HG02623 (cell line): ENCODE results near the gene IL1RN.

Experiments
- ATAC-seq: cut with Tn5 transposase; IDR thresholded peaks from one replicate; pipeline ENCODE4 v1.9.1; 2021; ENCODE audit warnings: moderate library complexity; ENCODE audit not compliant: unreplicated experiment

The IL1RN gene

DNA sequence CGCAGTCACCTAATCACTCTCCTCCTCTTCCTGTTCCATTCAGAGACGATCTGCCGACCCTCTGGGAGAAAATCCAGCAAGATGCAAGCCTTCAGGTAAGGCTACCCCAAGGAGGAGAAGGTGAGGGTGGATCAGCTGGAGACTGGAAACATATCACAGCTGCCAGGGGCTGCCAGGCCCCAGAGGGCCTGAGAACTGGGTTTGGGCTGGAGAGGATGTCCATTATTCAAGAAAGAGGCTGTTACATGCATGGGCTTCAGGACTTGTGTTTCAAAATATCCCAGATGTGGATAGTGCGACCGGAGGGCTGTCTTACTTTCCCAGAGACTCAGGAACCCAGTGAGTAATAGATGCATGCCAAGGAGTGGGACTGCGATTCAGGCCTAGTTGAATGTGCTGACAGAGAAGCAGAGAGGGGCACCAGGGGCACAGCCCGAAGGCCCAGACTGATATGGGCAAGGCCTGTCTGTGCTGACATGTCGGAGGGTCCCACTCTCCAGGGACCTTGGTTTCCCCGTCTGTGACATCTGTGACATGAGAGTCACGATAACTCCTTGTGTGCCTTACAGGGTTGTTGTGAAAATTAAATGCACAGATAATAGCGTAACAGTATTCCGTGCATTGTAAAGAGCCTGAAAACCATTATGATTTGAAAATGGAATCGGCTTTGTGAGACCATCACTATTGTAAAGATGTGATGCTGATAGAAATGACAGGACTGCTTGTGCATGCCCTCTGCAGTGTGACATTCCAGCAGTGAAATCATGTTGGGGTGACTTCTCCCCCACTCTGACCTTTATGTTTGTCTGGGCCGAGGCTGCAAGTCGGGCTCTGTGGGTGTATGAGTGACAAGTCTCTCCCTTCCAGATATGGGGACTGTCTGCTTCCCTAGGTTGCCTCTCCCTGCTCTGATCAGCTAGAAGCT, 510 bp downstream of the IL1RN start:
- no peak for ATAC-seq

DNA sequence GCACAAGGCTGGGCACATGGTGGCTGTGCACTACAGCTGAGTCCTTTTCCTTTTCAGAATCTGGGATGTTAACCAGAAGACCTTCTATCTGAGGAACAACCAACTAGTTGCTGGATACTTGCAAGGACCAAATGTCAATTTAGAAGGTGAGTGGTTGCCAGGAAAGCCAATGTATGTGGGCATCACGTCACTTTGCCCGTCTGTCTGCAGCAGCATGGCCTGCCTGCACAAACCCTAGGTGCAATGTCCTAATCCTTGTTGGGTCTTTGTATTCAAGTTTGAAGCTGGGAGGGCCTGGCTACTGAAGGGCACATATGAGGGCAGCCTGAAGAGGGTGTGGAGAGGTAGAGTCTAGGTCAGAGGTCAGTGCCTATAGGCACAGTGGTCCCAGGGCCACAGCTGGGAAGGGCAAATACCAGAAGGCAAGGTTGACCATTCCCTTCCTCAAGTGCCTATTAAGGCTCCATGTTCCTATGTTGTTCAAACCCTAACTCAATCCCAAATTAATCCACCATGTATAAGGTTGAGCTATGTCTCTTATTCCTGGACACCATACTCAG, 2.2 kb downstream of the IL1RN start:
- no peak for ATAC-seq

GRCh38 chr2:113131352-113132185, 4.2 kb downstream of the IL1RN start:
- ATAC-seq: no peak

DNA sequence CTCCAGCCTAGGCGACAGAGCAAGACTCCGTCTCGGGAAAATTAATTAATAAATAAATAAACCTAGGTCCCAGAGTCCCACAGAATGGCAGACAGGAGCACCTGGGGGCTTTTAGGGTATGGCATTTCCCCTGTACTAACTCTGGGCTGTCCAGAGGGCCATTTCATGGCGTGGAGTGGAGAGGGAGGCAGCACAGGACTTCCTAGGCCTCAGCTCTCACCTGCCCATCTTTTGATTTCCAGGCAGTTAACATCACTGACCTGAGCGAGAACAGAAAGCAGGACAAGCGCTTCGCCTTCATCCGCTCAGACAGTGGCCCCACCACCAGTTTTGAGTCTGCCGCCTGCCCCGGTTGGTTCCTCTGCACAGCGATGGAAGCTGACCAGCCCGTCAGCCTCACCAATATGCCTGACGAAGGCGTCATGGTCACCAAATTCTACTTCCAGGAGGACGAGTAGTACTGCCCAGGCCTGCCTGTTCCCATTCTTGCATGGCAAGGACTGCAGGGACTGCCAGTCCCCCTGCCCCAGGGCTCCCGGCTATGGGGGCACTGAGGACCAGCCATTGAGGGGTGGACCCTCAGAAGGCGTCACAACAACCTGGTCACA, 5.1 kb downstream of the IL1RN start:
- no peak for ATAC-seq

DNA sequence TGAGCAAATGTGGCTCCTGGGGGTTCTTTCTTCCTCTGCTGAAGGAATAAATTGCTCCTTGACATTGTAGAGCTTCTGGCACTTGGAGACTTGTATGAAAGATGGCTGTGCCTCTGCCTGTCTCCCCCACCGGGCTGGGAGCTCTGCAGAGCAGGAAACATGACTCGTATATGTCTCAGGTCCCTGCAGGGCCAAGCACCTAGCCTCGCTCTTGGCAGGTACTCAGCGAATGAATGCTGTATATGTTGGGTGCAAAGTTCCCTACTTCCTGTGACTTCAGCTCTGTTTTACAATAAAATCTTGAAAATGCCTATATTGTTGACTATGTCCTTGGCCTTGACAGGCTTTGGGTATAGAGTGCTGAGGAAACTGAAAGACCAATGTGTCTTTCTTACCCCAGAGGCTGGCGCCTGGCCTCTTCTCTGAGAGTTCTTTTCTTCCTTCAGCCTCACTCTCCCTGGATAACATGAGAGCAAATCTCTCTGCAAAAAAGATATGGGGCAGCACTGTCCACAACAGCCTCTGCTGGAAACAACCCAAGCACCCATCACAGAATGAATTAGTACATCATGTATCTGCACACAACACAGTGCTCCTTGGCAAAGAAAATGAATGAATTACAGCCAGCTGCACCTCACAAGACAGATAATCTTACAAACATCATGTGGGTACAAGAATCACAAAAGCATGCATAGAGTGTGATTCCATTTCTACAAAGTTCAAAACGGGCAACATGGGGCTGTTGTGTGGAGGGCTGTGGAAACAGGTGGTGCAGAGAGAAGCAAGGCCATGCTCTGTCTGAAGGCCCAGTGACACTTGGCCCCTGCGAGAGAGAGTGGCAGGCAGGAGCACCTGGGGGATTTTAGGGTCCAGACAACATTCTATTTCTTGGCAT, 6.6 kb downstream of the IL1RN start:
- ATAC-seq: no peak

GRCh38 chr2:113134717-113135116, 7.3 kb downstream of the IL1RN start:
- no peak for ATAC-seq

DNA sequence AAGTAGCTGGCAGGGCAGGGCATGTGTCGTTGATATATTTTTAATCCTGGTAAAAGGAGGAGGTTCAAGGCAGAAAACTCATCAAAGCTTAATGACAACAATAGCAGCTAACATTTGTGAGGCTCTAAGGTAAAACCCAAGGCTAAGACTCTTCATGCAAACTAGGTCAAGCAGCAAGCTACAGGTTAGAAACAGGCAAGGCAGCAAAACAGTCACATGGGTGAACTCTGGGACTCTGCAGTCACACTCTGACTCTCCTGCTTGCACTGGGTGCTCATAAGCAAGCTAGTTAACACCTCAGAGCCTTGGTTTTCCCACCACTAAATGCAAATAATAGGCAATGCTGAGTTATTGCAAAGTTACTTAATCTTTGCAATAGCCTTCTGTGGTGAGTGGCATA, 7.9 kb downstream of the IL1RN start:
- ATAC-seq: no peak

DNA sequence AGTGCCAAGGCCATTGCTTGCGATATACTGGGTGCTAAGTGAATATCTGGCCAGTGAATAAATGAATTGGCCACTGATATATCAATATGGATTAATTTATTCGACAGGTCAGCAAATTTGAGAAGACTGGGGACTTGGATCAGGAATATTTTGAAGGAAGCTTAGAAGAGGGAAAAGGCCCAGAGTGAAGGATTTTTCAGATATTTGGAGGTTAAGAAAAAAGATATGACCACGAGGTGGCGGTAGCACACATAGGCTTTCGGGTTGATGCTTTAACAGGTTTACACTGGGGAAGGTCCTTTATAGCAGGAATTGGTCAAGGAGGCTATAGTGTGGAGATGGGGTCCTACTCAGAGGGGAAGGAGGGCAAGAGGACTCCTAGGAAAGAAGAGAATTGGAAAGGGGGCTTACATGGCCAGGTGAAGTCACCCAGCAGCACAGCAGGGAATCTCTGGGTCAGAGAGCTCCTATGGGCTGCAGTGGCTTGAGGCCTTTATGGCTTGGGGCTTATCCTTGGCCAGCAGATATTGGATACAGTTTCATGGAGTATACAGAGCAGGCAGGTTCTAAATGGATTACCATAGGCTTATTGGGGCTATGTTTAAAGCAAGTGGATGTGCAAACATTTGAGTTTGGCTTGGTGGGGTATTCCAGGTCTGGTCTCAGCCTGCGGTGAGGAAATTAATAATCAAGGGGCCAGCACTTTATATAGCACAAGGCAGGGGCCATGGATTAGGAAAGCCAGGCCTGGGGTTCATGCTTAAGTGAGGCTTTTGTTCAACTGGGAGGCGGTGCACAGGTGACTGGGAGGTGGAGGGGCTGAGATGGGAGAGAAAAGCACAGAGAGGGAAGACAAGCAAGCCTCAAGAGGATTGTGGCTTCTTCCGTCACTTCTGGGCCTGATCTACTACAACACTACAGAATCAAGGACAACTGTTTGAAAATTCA, 9.7 kb downstream of the IL1RN start:
- no peak for ATAC-seq

- ATAC-seq: no peak
Observed at GRCh38 chr2:113137827-113138226, 10.4 kb downstream of the IL1RN start.

DNA sequence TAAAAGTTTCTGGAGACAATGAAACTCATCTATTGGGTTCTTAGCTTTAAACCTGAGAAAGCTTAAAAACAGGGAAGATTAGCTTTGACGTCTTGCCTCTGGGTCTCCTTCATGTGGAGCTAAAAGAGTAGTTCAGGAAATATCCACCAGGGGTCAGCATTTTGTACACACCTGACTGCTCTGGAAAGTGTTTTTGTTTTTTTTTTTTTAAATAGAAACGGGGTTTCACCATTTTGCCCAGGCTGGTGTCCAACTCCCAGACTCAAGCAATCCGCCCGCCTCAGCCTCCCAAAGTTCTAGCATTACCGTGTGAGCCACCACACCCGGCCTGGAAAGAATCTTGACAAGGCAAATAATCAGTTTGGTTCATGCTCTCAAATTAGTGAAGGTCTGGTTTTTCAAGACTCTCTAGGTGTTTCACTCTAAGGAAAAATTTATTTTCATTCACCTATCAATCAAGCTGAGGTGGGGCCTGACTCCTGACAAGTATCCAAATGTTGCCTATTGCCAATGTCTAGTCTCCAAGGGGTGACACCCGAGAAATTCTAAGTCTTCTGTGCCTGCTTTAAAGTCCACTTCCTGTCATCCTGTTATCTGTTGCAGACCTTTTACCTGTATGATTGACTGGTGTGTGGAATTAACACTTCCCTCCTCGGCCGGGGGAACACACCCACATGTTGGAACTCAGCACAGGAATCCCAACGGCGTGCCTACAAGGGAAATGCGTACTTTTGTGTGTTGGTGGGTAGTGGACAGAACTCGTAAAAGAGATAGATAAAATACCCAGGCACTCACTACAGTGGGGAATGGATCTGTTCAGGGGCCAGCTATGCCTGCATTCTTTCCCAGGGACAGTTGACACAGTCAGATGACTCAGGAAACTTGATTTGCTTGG, 11.3 kb downstream of the IL1RN start:
- ATAC-seq: no peak

GRCh38 chr2:113141451-113141850, 14.1 kb downstream of the IL1RN start:
- no peak for ATAC-seq

GRCh38 chr2:113142290-113142689, 14.9 kb downstream of the IL1RN start:
- ATAC-seq: no peak

- ATAC-seq: no peak
Observed at GRCh38 chr2:113144259-113144658, 16.9 kb downstream of the IL1RN start.

GRCh38 chr2:113148606-113149552, 21.5 kb downstream of the IL1RN start:
- no peak for ATAC-seq

DNA sequence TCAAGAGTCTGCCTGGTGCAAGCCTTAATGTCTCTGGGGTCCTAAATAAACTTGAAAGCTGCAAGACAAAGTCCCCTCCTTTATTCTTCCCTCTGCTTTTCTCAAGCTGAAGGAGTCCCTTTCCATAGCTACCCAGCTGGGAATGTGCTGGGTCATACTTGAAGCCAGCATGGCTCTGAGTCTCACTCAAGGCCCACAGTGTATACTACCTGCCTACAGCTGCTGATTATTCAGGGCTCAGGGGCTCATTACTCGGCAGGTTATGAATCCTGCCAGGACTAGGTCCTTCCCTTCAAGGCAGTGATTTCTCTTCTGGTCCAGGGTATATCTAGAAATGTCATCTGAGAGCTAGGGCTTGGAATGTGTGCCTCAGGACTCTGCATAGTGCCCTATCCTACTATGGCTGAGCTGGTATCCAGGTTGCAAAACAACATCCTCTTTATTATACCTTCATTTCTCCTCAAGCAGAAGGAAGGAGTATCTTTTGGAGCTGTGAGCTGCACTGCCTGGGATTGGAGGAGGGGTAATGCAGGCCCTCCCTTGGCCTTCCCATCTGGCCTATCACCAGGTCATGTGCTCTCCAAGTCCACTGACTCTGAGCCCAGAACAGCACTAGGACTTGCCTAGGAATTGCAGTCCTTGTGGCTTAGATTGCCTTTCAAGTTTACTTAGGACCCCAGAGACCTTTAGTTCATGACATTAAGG, 22.3 kb downstream of the IL1RN start:
- ATAC-seq: no peak

DNA sequence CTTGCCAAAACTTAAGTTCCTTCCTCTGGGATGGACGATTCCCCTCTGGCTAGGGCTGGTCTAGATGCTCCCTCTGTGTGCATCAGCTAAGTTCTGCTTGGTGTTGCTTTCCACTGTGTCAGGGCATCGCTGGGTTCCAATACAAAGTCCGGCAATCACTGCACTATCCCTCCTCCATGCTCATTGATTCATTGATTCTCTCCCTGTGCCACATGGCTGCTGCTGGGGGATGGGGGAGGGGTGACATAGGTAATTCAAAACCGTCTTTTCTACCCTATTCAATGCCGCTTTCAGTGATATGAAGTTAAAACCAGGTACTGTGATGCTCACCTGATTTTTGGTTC, 22.8 kb downstream of the IL1RN start:
- ATAC-seq: no peak

DNA sequence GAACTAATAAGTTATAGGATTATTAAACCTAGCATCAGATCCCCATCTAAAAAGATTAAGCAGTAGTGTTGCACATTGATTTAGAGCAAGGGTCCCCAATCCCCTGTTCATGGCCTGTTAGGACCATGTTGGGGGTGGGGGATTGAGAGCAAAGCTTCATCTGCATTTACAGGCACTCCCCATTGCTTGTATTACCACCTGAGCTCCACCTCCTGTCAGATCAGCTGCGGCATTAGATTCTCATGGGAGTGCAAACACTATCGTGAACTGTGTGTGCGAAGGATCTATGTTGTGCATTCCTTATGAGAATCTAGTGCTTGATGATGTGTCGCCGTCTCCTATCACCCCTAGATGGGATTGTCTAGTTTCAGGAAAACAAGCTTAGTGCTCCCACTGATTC, 27.9 kb downstream of the IL1RN start:
- no peak for ATAC-seq
